Renal pelvis (tissue), 12 donors: Measurements from ENCODE around the gene CASP8AP2. TPM values are rescaled to one million over a fixed set of nuclear protein-coding genes. Genes with fewer than 3 reads are reported as not detected.
A peak's percentile ranks its signal among the peaks of the same experiment; 100 is the strongest.
"Not testable (repeated sequence)": the region's sequence is repeated elsewhere in the genome, so short reads cannot be mapped to it uniquely, and the experiment has no call there.

ENCODE experiments used
- DNase-seq: peaks from one replicate; pipeline ENCODE4 v3.0.0-alpha.2; 2013
- long read RNA-seq, 16 experiments: transcript quantifications; one replicate each; lab custom pipeline, GENCODE V29; 2026
- polyA plus RNA-seq, 3 donors: library from polyadenylated mRNA; unstranded; fragments of 120-200 nt; gene quantifications; one replicate each; pipeline ENCODE4 v1.2.1, GENCODE V29; 2013; ENCODE audit not compliant: insufficient read length in 3 of 3

Gene CASP8AP2
- polyA plus RNA-seq: 10 to 100 TPM; 21.0 to 24.8 (median 24.3) TPM
- long read RNA-seq, donor 1, partial matches to known transcripts: 14 of 15 reads
- long read RNA-seq, donor 1, other reads (novel, unspliced or antisense): 0 of 15 reads
- long read RNA-seq, donor 2, partial matches to known transcripts: 11 of 11 reads
- long read RNA-seq, donor 2, other reads (novel, unspliced or antisense): 0 of 11 reads
- long read RNA-seq, donor 3, partial matches to known transcripts: 12 of 15 reads
- long read RNA-seq, donor 3, other reads (novel, unspliced or antisense): 0 of 15 reads
- long read RNA-seq, donor 4, partial matches to known transcripts: 19 of 19 reads
- long read RNA-seq, donor 4, other reads (novel, unspliced or antisense): 0 of 19 reads
- long read RNA-seq, donor 5, partial matches to known transcripts: 5 of 5 reads
- long read RNA-seq, donor 5, other reads (novel, unspliced or antisense): 0 of 5 reads
- long read RNA-seq, donor 6, partial matches to known transcripts: 22 of 28 reads
- long read RNA-seq, donor 6, other reads (novel, unspliced or antisense): 0 of 28 reads
- long read RNA-seq, donor 7, partial matches to known transcripts: 11 of 13 reads
- long read RNA-seq, donor 7, other reads (novel, unspliced or antisense): 0 of 13 reads
- long read RNA-seq, donor 8, partial matches to known transcripts: 6 of 8 reads
- long read RNA-seq, donor 8, other reads (novel, unspliced or antisense): 0 of 8 reads
- long read RNA-seq, donor 9, transcript CASP8AP2-202 (7 exons, 1,280 nt): major isoform, 7 of 8 reads
- long read RNA-seq, donor 9, partial matches to known transcripts: 0 of 8 reads
- long read RNA-seq, donor 9, other reads (novel, unspliced or antisense): 0 of 8 reads
- long read RNA-seq, donor 10, partial matches to known transcripts: 13 of 14 reads
- long read RNA-seq, donor 10, other reads (novel, unspliced or antisense): 0 of 14 reads
- long read RNA-seq, donor 11, partial matches to known transcripts: 8 of 9 reads
- long read RNA-seq, donor 11, other reads (novel, unspliced or antisense): 0 of 9 reads
- long read RNA-seq, donor 12, partial matches to known transcripts: 0 of 4 reads
- long read RNA-seq, donor 12, other reads (novel, unspliced or antisense): 0 of 4 reads
- long read RNA-seq, donor 13, partial matches to known transcripts: 0 of 9 reads
- long read RNA-seq, donor 13, other reads (novel, unspliced or antisense): 5 of 9 reads
- long read RNA-seq, donor 14, transcript CASP8AP2-206 (7 exons, 1,153 nt): major isoform, 6 of 22 reads
- long read RNA-seq, donor 14, transcript CASP8AP2-202 (7 exons, 1,280 nt): minor isoform, 5 of 22 reads
- long read RNA-seq, donor 14, partial matches to known transcripts: 6 of 22 reads
- long read RNA-seq, donor 14, other reads (novel, unspliced or antisense): 5 of 22 reads
- long read RNA-seq, donor 15, partial matches to known transcripts: 0 of 5 reads
- long read RNA-seq, donor 15, other reads (novel, unspliced or antisense): 0 of 5 reads
- long read RNA-seq, donor 16, transcript CASP8AP2-202 (7 exons, 1,280 nt): major isoform, 5 of 8 reads
- long read RNA-seq, donor 16, partial matches to known transcripts: 0 of 8 reads
- long read RNA-seq, donor 16, other reads (novel, unspliced or antisense): 0 of 8 reads

GRCh38 chr6:89829472-89830169, at the start of gene CASP8AP2:
CASP8AP2 (plus strand) TSS chr6:89829880.
- peak; percentile 99 for DNase-seq

GRCh38 chr6:89781070-89782034, 48.3 kb upstream of the CASP8AP2 start:
- no peak for DNase-seq

GRCh38 chr6:89782222-89782621, 47.5 kb upstream of the CASP8AP2 start:
- DNase-seq: no peak

- DNase-seq: not testable (repeated sequence)
Observed at GRCh38 chr6:89783293-89783692, 46.4 kb upstream of the CASP8AP2 start.

- DNase-seq: no peak
Observed at GRCh38 chr6:89784838-89785237, 44.8 kb upstream of the CASP8AP2 start.

- no peak for DNase-seq
Observed at GRCh38 chr6:89786970-89787369, 42.7 kb upstream of the CASP8AP2 start.

GRCh38 chr6:89787660-89788328, 41.9 kb upstream of the CASP8AP2 start:
- DNase-seq: no peak

- DNase-seq: no peak
Observed at GRCh38 chr6:89789980-89790379, 39.7 kb upstream of the CASP8AP2 start.

GRCh38 chr6:89790403-89790802, 39.3 kb upstream of the CASP8AP2 start:
- no peak for DNase-seq

GRCh38 chr6:89792881-89793280, 36.8 kb upstream of the CASP8AP2 start:
- no peak for DNase-seq

GRCh38 chr6:89793586-89793985, 36.1 kb upstream of the CASP8AP2 start:
- no peak for DNase-seq

GRCh38 chr6:89794324-89794723, 35.4 kb upstream of the CASP8AP2 start:
- no peak for DNase-seq

- DNase-seq: no peak
Observed at GRCh38 chr6:89797317-89797716, 32.4 kb upstream of the CASP8AP2 start.

GRCh38 chr6:89799096-89799495, 30.6 kb upstream of the CASP8AP2 start:
- no peak for DNase-seq

GRCh38 chr6:89799756-89800155, 29.9 kb upstream of the CASP8AP2 start:
- no peak for DNase-seq

- no peak for DNase-seq
Observed at GRCh38 chr6:89803271-89803670, 26.4 kb upstream of the CASP8AP2 start.

- no peak for DNase-seq
Observed at GRCh38 chr6:89805814-89806371, 23.8 kb upstream of the CASP8AP2 start.

GRCh38 chr6:89807581-89807980, 22.1 kb upstream of the CASP8AP2 start:
- no peak for DNase-seq
